GM18498 (cell line): ENCODE results near the gene ADIPOQ.
"Not testable (repeated sequence)": the region's sequence is repeated elsewhere in the genome, so short reads cannot be mapped to it uniquely, and the experiment has no call there.

Experiments used
- ATAC-seq: cut with Tn5 transposase; IDR thresholded peaks from one replicate; pipeline ENCODE4 v1.9.1; 2021; ENCODE audit warnings: mild to moderate bottlenecking, moderate library complexity; ENCODE audit not compliant: unreplicated experiment

ADIPOQ gene

DNA sequence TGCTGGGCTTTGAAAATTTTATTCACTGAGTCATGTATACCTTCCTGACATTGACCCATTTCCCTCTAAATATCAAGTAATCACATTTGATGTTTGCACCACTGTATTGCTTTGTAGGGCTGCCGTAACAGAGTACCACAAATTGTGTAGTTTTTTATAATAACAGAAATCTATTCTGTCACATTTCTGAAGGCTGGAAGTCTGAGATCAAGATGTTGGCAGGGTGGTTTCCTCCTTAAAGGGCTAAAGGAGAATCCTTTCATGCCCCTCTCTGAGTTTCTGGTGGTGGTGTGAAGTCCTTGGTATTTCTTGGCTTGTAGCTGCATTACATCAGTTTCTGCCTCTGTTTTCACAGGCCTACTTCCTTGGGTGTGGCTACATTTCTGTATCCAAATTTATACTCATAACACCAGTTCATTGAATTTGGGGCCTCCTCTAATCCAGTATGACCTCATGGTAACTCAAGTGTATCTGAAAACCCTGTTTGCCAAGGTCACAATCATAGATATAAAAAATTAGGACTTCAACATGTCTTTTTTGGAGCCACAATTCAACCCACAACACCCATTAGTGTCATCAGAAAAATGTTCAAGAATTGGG lies 58.7 kb downstream of the ADIPOQ start:
- no peak for ATAC-seq

- ATAC-seq, result no peak
Observed at GRCh38 chr3:186902154-186902553, 59.6 kb downstream of the ADIPOQ start.

- ATAC-seq, result no peak
Observed at GRCh38 chr3:186902713-186903112, 60.2 kb downstream of the ADIPOQ start.

- not testable (repeated sequence) for ATAC-seq
Observed at GRCh38 chr3:186903676-186904075, 61.2 kb downstream of the ADIPOQ start.

DNA sequence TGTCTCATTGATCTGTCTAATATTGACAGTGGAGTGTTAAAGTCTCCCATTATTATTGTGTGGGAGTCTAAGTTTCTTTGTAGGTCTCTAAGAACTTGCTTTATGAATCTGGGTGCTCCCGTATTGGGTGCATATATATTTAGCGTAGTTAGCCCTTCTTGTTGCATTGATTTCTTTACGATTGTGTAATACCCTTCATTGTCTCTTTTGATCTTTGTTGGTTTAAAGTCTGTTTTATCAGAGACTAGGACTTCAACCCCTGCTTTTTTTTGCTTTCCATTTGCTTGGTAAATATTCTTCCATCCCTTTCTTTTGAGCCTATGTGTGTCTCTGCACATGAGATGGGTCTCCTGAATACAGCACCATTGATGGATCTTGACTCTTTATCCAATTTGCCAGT lies 64.6 kb downstream of the ADIPOQ start:
- ATAC-seq, result not testable (repeated sequence)
